A673 (cell line): Measurements from ENCODE around the gene LMO2.

Source experiments
- CTCF ChIP-seq: fragments of 300-800, 200-600 bp; sonication (generic); conservative IDR thresholded peaks from 2 replicates; pipeline ENCODE4 v1.5.1; 2017; ENCODE audit warnings: low read depth, mild to moderate bottlenecking, antibody characterized with exemption, low read length, moderate library complexity, mixed read lengths
- EZH2 ChIP-seq: fragments of 200-600 bp; sonication (generic); IDR thresholded peaks from 2 replicates; pipeline ENCODE4 v1.6.1; 2017; ENCODE audit warnings: borderline replicate concordance, low read depth, mild to moderate bottlenecking, mixed read lengths, antibody characterized with exemption, low read length; ENCODE audit not compliant: poor library complexity, severe bottlenecking

- TF ChIP-seq CTCF (no peak), EZH2 (no peak)
These were observed 2.6 kb downstream of the LMO2 start for GRCh38 chr11:33889296-33889695.
